Heart left ventricle (tissue), 16 donors: ENCODE measurements around the gene GALNT10. TPM values are rescaled to one million over a fixed set of nuclear protein-coding genes. Genes with fewer than 3 reads are reported as not detected.

Experiments used
- ATAC-seq, 4 donors: fragments of 200-7000 bp; cut with Tn5 transposase; one replicate each; pipeline ENCODE4 v1.9.1; 2020 to 2022; ENCODE audit warnings: moderate library complexity in 4 of 4, mild to moderate bottlenecking in 3 of 4, moderate number of reproducible peaks in 1 of 4
- DNase-seq, 5 donors: peaks; one replicate each; pipeline ENCODE4 v3.0.0-alpha.2; 2020
- H3K27ac ChIP-seq, 12 donors: fragments of 200-600 bp; sonication (generic) in 4 of 12; one replicate each; pipeline versions ENCODE4 v1.5.0 to v1.8.0; 2016 to 2022; ENCODE audit warnings: mild to moderate bottlenecking in 2 of 12
- H3K27me3 ChIP-seq, 9 donors: fragments of 200-600 bp; sonication (generic) in 2 of 9; one replicate each; pipeline versions ENCODE4 v1.5.1 to v1.8.0; 2016 to 2022; ENCODE audit warnings: mild to moderate bottlenecking in 3 of 9
- H3K36me3 ChIP-seq, 9 donors: fragments of 200-600 bp; sonication (generic) in 2 of 9; one replicate each; pipeline versions ENCODE4 v1.5.0 to v1.8.0; 2018 to 2022; ENCODE audit warnings: mild to moderate bottlenecking in 2 of 9
- H3K4me1 ChIP-seq, 12 donors: fragments of 200-600 bp; sonication (generic) in 4 of 12; one replicate each; pipeline versions ENCODE4 v1.5.0 to v1.8.0; 2016 to 2022; ENCODE audit warnings: mild to moderate bottlenecking in 3 of 12
- H3K4me3 ChIP-seq, 12 donors: fragments of 200-600 bp; sonication (generic) in 4 of 12; one replicate each; pipeline versions ENCODE4 v1.5.0 to v1.8.0; 2017 to 2022; ENCODE audit warnings: mild to moderate bottlenecking in 9 of 12, moderate library complexity in 4 of 12
- H3K9me3 ChIP-seq, 12 donors: fragments of 200-600 bp; sonication (generic) in 4 of 12; one replicate each; pipeline versions ENCODE4 v1.5.0 to v1.8.0; 2016 to 2022; ENCODE audit warnings: mild to moderate bottlenecking in 1 of 12
- POLR2A ChIP-seq, 2 donors: fragments of 450-650 bp; IDR thresholded peaks; one replicate each; pipeline ENCODE4 v1.6.1; 2017; ENCODE audit warnings: antibody characterized with exemption in 2 of 2, mild to moderate bottlenecking in 2 of 2, moderate library complexity in 2 of 2
- WGBS, 4 donors: extraction: QIAGEN DNeasy Blood & Tissue Kit in 2 of 4; methylation state at CpG; one replicate each; pipeline versions ENCODE4 v1.1.5 to v1.1.7; 2013 to 2018; 5-methylcytosine and 5-hydroxymethylcytosine counted together
- intact Hi-C, 10 donors: fragments of 100-400 bp; cut with DNase I; formaldehyde crosslinking; loops; one replicate each; pipeline versions ENCODE4 v1.11.1 to v1.14.2; 2022
- polyA plus RNA-seq, 2 donors: library from polyadenylated mRNA; stranded (reverse); fragments of 200-250 nt; gene quantifications; one replicate each; pipeline ENCODE4 v1.2.3, GENCODE V29; 2013
- total RNA-seq, 9 donors: library from RNA; depleted of rRNA in 2 of 9; stranded (reverse); fragments of >200 nt in 2 of 9; fragmentation: NEBNext Ultra II Directional in 3 of 9; extraction: Animal tissue kit (Norgen Biotek cat#: 25700) in 3 of 9; gene quantifications; one replicate each; pipeline versions ENCODE4 v1.1.0 to v1.2.4, GENCODE V29; 2016 to 2023
- TF ChIP-seq, protein P1 (sequence below), 12 donors: fragments of 200-600 bp; sonication (generic) in 4 of 12; IDR thresholded peaks; one replicate each; pipeline versions ENCODE4 v1.5.0 to v1.8.0; 2018 to 2022; ENCODE audit warnings: antibody characterized with exemption in 12 of 12, mild to moderate bottlenecking in 5 of 12
- donor health status: ischemic (EF 13 %, LVEDD 7.1; RV severe dilation, severe dysfunction).
- donor health status: healthy with polysubstance abuse.
- donor health status: DM: no; HTN: yes; CAD: no.
- donor health status: DM: no; HTN: no; CAD: no.
- donor health status: ischemic (EF 25% LVEDD 6.9; RV normal size, moderate dysfunction).
- donor health status: ischemic (EF 25% LVEDD 5.7; RV mildly dilated, moderate dysfunction).
- donor health status: healthy.
- donor health status: DM: yes; HTN: yes; CAD: no.
- donor health status: ischemic (EF 35%, LVEDD 5.7; RV mildly dilated, moderate dysfunction).
- donor health status: nonischemic (EF 11% LVEDD 7.7; RV severe dilation, severe dysfunction).
- donor health status: DM: yes; HTN: yes; CAD: no.
- donor health status: PGD.
- donor health status: ischemic (EF 29% LVEDD 5.4; RV normal size, mild dysfunction).
- donor health status: nonischemic (EF 23%, LVEDD 6.1; RV moderate dilation, normal function).

Gene GALNT10
- total and polyA plus RNA-seq, 11 donors: 2.7 to 20.7 (median 14.4) TPM

DNA sequence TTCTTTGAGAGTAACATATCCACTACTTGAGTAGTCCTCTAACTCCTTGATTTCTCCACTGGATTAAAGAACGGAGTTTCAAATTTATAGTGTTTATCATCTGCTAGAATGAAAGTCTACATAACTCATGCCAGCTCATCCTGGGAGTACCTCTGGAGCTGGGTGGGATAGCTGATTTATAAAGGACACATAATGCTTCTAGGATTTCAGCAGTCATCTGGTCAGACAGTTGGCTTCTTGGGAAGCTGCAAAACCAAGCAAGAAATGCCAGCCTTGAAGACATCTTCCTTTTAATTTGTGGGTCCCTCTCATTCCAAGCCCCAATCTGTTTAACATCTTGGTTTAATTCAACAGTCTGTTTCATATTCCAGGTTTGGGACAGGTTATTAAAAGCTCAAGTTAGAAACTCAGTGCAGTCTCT lies 3.2 kb downstream of the GALNT10 start:
- Histone ChIP-seq H3K36me3 (peaks cover 0 to 16% (median 0%) of the 10 kb centered on the region in 9 donors), H3K27ac (peak overlapping the region in 3 of 12 donors; percentile 9 to 18 (median 14)), H3K27me3 (no peaks in the 10 kb centered on the region), H3K9me3 (no peaks in the 10 kb centered on the region), H3K4me1 (peaks cover 0 to 68% (median 35%) of the 10 kb centered on the region in 12 donors), H3K4me3 (no peak overlapping the region)
- no peak for TF ChIP-seq POLR2A (IDR thresholded peaks at IDR 0.05)
- TF ChIP-seq, protein P1, sequence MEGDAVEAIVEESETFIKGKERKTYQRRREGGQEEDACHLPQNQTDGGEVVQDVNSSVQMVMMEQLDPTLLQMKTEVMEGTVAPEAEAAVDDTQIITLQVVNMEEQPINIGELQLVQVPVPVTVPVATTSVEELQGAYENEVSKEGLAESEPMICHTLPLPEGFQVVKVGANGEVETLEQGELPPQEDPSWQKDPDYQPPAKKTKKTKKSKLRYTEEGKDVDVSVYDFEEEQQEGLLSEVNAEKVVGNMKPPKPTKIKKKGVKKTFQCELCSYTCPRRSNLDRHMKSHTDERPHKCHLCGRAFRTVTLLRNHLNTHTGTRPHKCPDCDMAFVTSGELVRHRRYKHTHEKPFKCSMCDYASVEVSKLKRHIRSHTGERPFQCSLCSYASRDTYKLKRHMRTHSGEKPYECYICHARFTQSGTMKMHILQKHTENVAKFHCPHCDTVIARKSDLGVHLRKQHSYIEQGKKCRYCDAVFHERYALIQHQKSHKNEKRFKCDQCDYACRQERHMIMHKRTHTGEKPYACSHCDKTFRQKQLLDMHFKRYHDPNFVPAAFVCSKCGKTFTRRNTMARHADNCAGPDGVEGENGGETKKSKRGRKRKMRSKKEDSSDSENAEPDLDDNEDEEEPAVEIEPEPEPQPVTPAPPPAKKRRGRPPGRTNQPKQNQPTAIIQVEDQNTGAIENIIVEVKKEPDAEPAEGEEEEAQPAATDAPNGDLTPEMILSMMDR (IDR thresholded peaks at IDR 0.05): no peak
- no peak for ATAC-seq
- intact Hi-C loops: loop anchor here in 5 of 10 donors (5.0 to 10.0 kb wide), 5 partner anchors 71 to 214 kb away; no protein-coding TSS in a partner anchor
- 84 to 93% (median 86%) methylated on average over 1 of the region's 1 CpG for WGBS, 4 donors
- no peak for DNase-seq

- peaks cover 0 to 66% (median 31%) of the 10 kb centered on the region in 12 donors for H3K4me1 ChIP-seq
- H3K9me3 ChIP-seq: no peaks in the 10 kb centered on the region
- peak overlapping the region in 1 of 12 donors; percentile 14 for H3K27ac ChIP-seq
- H3K4me3 ChIP-seq: no peak overlapping the region
- ATAC-seq (no peak), DNase-seq (no peak)
- WGBS, 4 donors: 74 to 77% (median 76%) methylated on average over 8 of the region's 8 CpGs
- peaks cover 0 to 16% (median 0%) of the 10 kb centered on the region in 9 donors for H3K36me3 ChIP-seq
- intact Hi-C loops: loop anchor here in 6 of 10 donors (5.0 to 10.0 kb wide), 5 partner anchors 70 to 213 kb away; no protein-coding TSS in a partner anchor
- TF ChIP-seq POLR2A (IDR thresholded peaks at IDR 0.05): no peak
- TF ChIP-seq, protein P1 (IDR thresholded peaks at IDR 0.05): no peak
- no peaks in the 10 kb centered on the region for H3K27me3 ChIP-seq
Observed at GRCh38 chr5:154194345-154195329, 4.1 kb downstream of the GALNT10 start.

- Histone ChIP-seq H3K4me1 (peaks cover 0 to 63% (median 28%) of the 10 kb centered on the region in 12 donors), H3K9me3 (no peaks in the 10 kb centered on the region), H3K27me3 (no peaks in the 10 kb centered on the region), H3K36me3 (peaks cover 0 to 16% (median 0%) of the 10 kb centered on the region in 9 donors), H3K4me3 (no peak overlapping the region), H3K27ac (no peak overlapping the region)
- no peak for TF ChIP-seq POLR2A (IDR thresholded peaks at IDR 0.05)
- TF ChIP-seq, protein P1 (IDR thresholded peaks at IDR 0.05): no peak
- DNase-seq (no peak), ATAC-seq (no peak)
- 85 to 100% (median 95%) methylated on average over 1 of the region's 1 CpG for WGBS, 4 donors
- intact Hi-C loops: loop anchor here in 2 of 10 donors (5.0 to 10.0 kb wide), 2 partner anchors 69 to 206 kb away; no protein-coding TSS in a partner anchor
Observed at GRCh38 chr5:154196281-154196680, 5.7 kb downstream of the GALNT10 start.
